ENCODE data around the gene MEP1B. TPM values are rescaled to one million over a fixed set of nuclear protein-coding genes. Genes with fewer than 3 reads are reported as not detected.

MEP1B gene
- total RNA-seq, 1 donor from 2014 or later, result 0.78 TPM

- no peak for DNase-seq (ENCODE audit: low spot score)
Observed at GRCh38 chr18:32264401-32264800, 74.6 kb downstream of the MEP1B start.

- DNase-seq (ENCODE audit: low spot score), result no peak
Observed at GRCh38 chr18:32267463-32267862, 77.6 kb downstream of the MEP1B start.

Other genes with a start within 250 kb of the MEP1B start
- 50.4 TPM for gene TRAPPC8, start 246.9 kb upstream of the MEP1B start, total RNA-seq
- 6.1 TPM for gene RNF125, start 171.2 kb upstream of the MEP1B start, total RNA-seq
- gene RNF138, start 98.2 kb upstream of the MEP1B start, total RNA-seq, result 31.2 TPM

Data from mucosa of gallbladder (tissue), 1 donor.